IMR-90 (cell line): Measurements from ENCODE around the gene PKD2L1. TPM values are rescaled to one million over a fixed set of nuclear protein-coding genes. Genes with fewer than 3 reads are reported as not detected.

Experiments
- ATAC-seq: fragments of 200-7000 bp; cut with Tn5 transposase; 2 replicates; pipeline ENCODE4 v1.9.1; 2020; ENCODE audit warnings: low read depth, mild to moderate bottlenecking, moderate library complexity
- BruUV-seq: library from RNA; stranded (reverse); fragments of 400-500 nt; replicated peaks from 2 replicates; lab custom pipeline; 2021; lab: Mats Ljungman, UMichigan
- CTCF ChIA-PET: fragments of 300-600 bp; formaldehyde crosslinking; extraction: SDS; loops from one replicate; lab custom pipeline; 2021; ENCODE audit warnings: antibody characterized with exemption; lab: Yijun Ruan, JAX
- POLR2A ChIA-PET: fragments of 300-600 bp; sonication (Branson Sonifier 250); formaldehyde crosslinking; loops from one replicate; lab custom pipeline; 2022; ENCODE audit warnings: antibody characterized with exemption; ENCODE audit not compliant: unreplicated experiment; lab: Charles Lee
- DNase-seq: peaks from one replicate; pipeline ENCODE4 v3.0.0; 2013
- H2AFZ ChIP-seq: replicated peaks from 2 replicates; pipeline ENCODE3; 2013; ENCODE audit warnings: low read length, mild to moderate bottlenecking; ENCODE audit not compliant: poor library complexity
- H2AK5ac ChIP-seq: 2 replicates; pipeline ENCODE4 v1.6.1; 2013; ENCODE audit warnings: low read depth, low read length, inconsistent platforms
- H2AK9ac ChIP-seq: replicated peaks from 2 replicates; pipeline ENCODE3; 2013; ENCODE audit warnings: mild to moderate bottlenecking, low read depth, low read length, moderate library complexity; ENCODE audit not compliant: poor library complexity
- H2BK120ac ChIP-seq: 2 replicates; pipeline ENCODE4 v1.6.1; 2013; ENCODE audit warnings: low read depth, low read length, inconsistent platforms
- H2BK15ac ChIP-seq: 3 replicates; pipeline ENCODE4 v1.6.1; 2013; ENCODE audit warnings: low read depth, low read length, inconsistent platforms
- H2BK20ac ChIP-seq: 2 replicates; pipeline ENCODE4 v1.6.1; 2013; ENCODE audit warnings: low read depth, mild to moderate bottlenecking, inconsistent platforms, low read length, moderate library complexity
- H2BK5ac ChIP-seq: 2 replicates; pipeline ENCODE4 v1.6.1; 2013; ENCODE audit warnings: mild to moderate bottlenecking, low read depth, low read length, inconsistent platforms; ENCODE audit not compliant: poor library complexity, severe bottlenecking
- H3K14ac ChIP-seq: replicated peaks from 2 replicates; pipeline ENCODE4 v1.6.1; 2013; ENCODE audit warnings: low read depth, low read length, inconsistent platforms
- H3K18ac ChIP-seq: 2 replicates; pipeline ENCODE4 v1.6.1; 2013; ENCODE audit warnings: low read depth, low read length, control low read depth
- H3K23ac ChIP-seq: 2 replicates; pipeline ENCODE4 v1.6.1; 2013; ENCODE audit warnings: low read depth, low read length, inconsistent platforms
- H3K27ac ChIP-seq: 2 replicates; pipeline ENCODE4 v1.5.1; 2013; ENCODE audit warnings: mild to moderate bottlenecking, control low read depth, low read length; ENCODE audit not compliant: insufficient read depth
- H3K27me3 ChIP-seq: 2 replicates; pipeline ENCODE4 v1.6.1; 2013; ENCODE audit warnings: low read length; ENCODE audit not compliant: control insufficient read depth, insufficient read depth
- H3K36me3 ChIP-seq: 2 replicates; pipeline ENCODE4 v1.6.1; 2013; ENCODE audit warnings: low read length, mixed read lengths; ENCODE audit not compliant: control insufficient read depth, insufficient read depth
- H3K4ac ChIP-seq: 2 replicates; pipeline ENCODE4 v1.6.1; 2013; ENCODE audit warnings: low read depth, low read length, inconsistent platforms
- H3K4me1 ChIP-seq: 2 replicates; pipeline ENCODE4 v1.6.1; 2013; ENCODE audit warnings: low read length, mixed read lengths; ENCODE audit not compliant: control insufficient read depth, insufficient read depth
- H3K4me2 ChIP-seq: 2 replicates; pipeline ENCODE4 v1.6.1; 2013; ENCODE audit warnings: low read depth, mild to moderate bottlenecking, control low read depth, low read length, moderate library complexity
- H3K4me3 ChIP-seq: 2 replicates; pipeline ENCODE4 v1.5.1; 2013; ENCODE audit warnings: low read depth, mild to moderate bottlenecking, control low read depth, low read length, moderate library complexity; ENCODE audit not compliant: insufficient read depth
- H3K56ac ChIP-seq: 2 replicates; pipeline ENCODE4 v1.6.1; 2013; ENCODE audit warnings: low read length, inconsistent platforms; ENCODE audit not compliant: insufficient read depth; ENCODE audit errors: extremely low read depth
- H3K79me1 ChIP-seq, 2 experiments: 2 replicates each; pipeline ENCODE4 v1.6.1; 2013; ENCODE audit warnings: low read length in 2 of 2, inconsistent platforms in 1 of 2, low read depth in 1 of 2
- H3K9ac ChIP-seq: 2 replicates; pipeline ENCODE4 v1.6.1; 2013; ENCODE audit warnings: low read depth, low read length, control low read depth
- H3K9me1 ChIP-seq: 2 replicates; pipeline ENCODE4 v1.6.1; 2013; ENCODE audit warnings: low read length, inconsistent platforms; ENCODE audit not compliant: insufficient read depth
- H3K9me3 ChIP-seq: 2 replicates; pipeline ENCODE4 v1.6.1; 2013; ENCODE audit warnings: low read length; ENCODE audit not compliant: control insufficient read depth, insufficient read depth
- H4K20me1 ChIP-seq: 2 replicates; pipeline ENCODE4 v1.6.1; 2013; ENCODE audit warnings: low read length, inconsistent platforms; ENCODE audit not compliant: insufficient read depth
- H4K5ac ChIP-seq: 2 replicates; pipeline ENCODE4 v1.6.1; 2013; ENCODE audit warnings: mild to moderate bottlenecking, low read depth, low read length, control low read depth
- H4K8ac ChIP-seq, 2 experiments: 2 replicates each; pipeline ENCODE4 v1.6.1; 2013; ENCODE audit warnings: low read depth in 2 of 2, low read length in 2 of 2, control low read depth in 1 of 2, inconsistent platforms in 1 of 2
- H4K91ac ChIP-seq: 2 replicates; pipeline ENCODE4 v1.6.1; 2013; ENCODE audit warnings: low read depth, low read length, inconsistent platforms; ENCODE audit not compliant: insufficient read depth
- BHLHE40 ChIP-seq: fragments of 150-350 bp; IDR thresholded peaks from 2 replicates; pipeline ENCODE4 v1.6.1; 2016; ENCODE audit warnings: mild to moderate bottlenecking, low read depth, low read length
- CEBPB ChIP-seq: IDR thresholded peaks from 2 replicates; pipeline ENCODE4 v1.6.1; 2012; ENCODE audit warnings: low read depth, low read length, improper control_type of control experiment
- CTCF ChIP-seq: conservative IDR thresholded peaks from 2 replicates; pipeline ENCODE4 v1.5.1; 2012; ENCODE audit warnings: mild to moderate bottlenecking, low read depth, low read length, improper control_type of control experiment
- ELK1 ChIP-seq: fragments of 150-350 bp; IDR thresholded peaks from 2 replicates; pipeline ENCODE4 v1.6.1; 2016; ENCODE audit warnings: low read depth, mild to moderate bottlenecking, low read length, moderate library complexity, borderline replicate concordance
- FOS ChIP-seq: fragments of 150-350 bp; IDR thresholded peaks from 2 replicates; pipeline ENCODE4 v1.6.1; 2016; ENCODE audit warnings: low read depth, low read length
- MAFK ChIP-seq: IDR thresholded peaks from 2 replicates; pipeline ENCODE4 v1.6.1; 2012; ENCODE audit warnings: low read depth, low read length, improper control_type of control experiment
- MAZ ChIP-seq: IDR thresholded peaks from 2 replicates; pipeline ENCODE4 v1.6.1; 2012; ENCODE audit warnings: low read depth, mild to moderate bottlenecking, low read length, improper control_type of control experiment, moderate library complexity, borderline replicate concordance
- MXI1 ChIP-seq: IDR thresholded peaks from 2 replicates; pipeline ENCODE4 v1.6.1; 2012; ENCODE audit warnings: low read depth, mild to moderate bottlenecking, low read length, moderate library complexity, borderline replicate concordance
- NFE2L2 ChIP-seq: fragments of 150-350 bp; IDR thresholded peaks from 2 replicates; pipeline ENCODE4 v1.6.1; 2016; ENCODE audit warnings: low read depth, mild to moderate bottlenecking, low read length
- POLR2A ChIP-seq: IDR thresholded peaks from 2 replicates; pipeline ENCODE4 v1.6.1; 2012; ENCODE audit warnings: mild to moderate bottlenecking, low read depth, low read length
- RAD21 ChIP-seq: IDR thresholded peaks from 2 replicates; pipeline ENCODE4 v1.6.1; 2012; ENCODE audit warnings: low read length, improper control_type of control experiment
- RCOR1 ChIP-seq: IDR thresholded peaks from 2 replicates; pipeline ENCODE4 v1.6.1; 2012; ENCODE audit warnings: mild to moderate bottlenecking, low read length, improper control_type of control experiment; ENCODE audit not compliant: insufficient replicate concordance
- RFX5 ChIP-seq: IDR thresholded peaks from 2 replicates; pipeline ENCODE4 v1.8.0; 2012; ENCODE audit warnings: low read depth, mild to moderate bottlenecking, low read length, moderate library complexity
- SMC3 ChIP-seq: fragments of 150-350 bp; IDR thresholded peaks from 2 replicates; pipeline ENCODE4 v1.6.1; 2016; ENCODE audit warnings: low read depth, mild to moderate bottlenecking, antibody characterized with exemption, low read length, moderate library complexity
- WGBS, 2 experiments: methylation state at CpG; one replicate each; pipeline versions ENCODE4 v1.1.5 to v1.1.7; 2013; ENCODE audit warnings: missing lambda C conversion rate in 2 of 2; ENCODE audit not compliant: insufficient read length in 1 of 2; ENCODE audit errors: extremely low coverage in 2 of 2; 5-methylcytosine and 5-hydroxymethylcytosine counted together
- dilution Hi-C: fragments of 300-500 bp; cut with HindIII; formaldehyde crosslinking; loops from one replicate; pipeline ENCODE4 v1.14.3; 2018; ENCODE audit warnings: low sequenced_read_pairs; ENCODE audit not compliant: unreplicated experiment
- in situ Hi-C: fragments of 300-500 bp; cut with MboI; formaldehyde crosslinking; loops from 3 replicates; pipeline ENCODE4 v1.14.3; 2019; ENCODE audit warnings: low sequenced_read_pairs, inconsistent platforms, mixed read lengths
- intact Hi-C: fragments of 100-400 bp; cut with micrococcal nuclease; formaldehyde crosslinking; loops from 2 replicates; pipeline ENCODE4 v1.10.0; 2022
- polyA plus RNA-seq, 3 experiments: library from polyadenylated mRNA; depleted of rRNA; stranded (reverse); fragments of >200 nt; gene quantifications; 2 replicates each; pipeline ENCODE4 v1.2.3, GENCODE V29; 2012; ENCODE audit warnings: low replicate concordance in 1 of 3
- total RNA-seq: library from RNA; depleted of rRNA; stranded (reverse); fragments of >200 nt; gene quantifications from 2 replicates; pipeline ENCODE4 v1.2.3, GENCODE V29; 2012

Gene PKD2L1
- total and polyA plus RNA-seq, 2 of the 4 experiments (the other 2 are of a cell fraction), result not detected

- H4K5ac ChIP-seq, result peak overlapping the region; percentile 98
- no peaks in the 10 kb centered on the region for H3K27me3 ChIP-seq
- in situ Hi-C loops (no loop called here), dilution Hi-C loops (no loop called here), intact Hi-C loops (loop anchor here (2.0 kb wide), 1 partner anchor 27 kb away; the partner anchor contains the start of gene SCD)
- 0% methylated on average over 6 of the region's 45 CpGs; no CpG with 5 or more reads in 1 of the 2 experiments for WGBS, 2 experiments
- CTCF ChIA-PET, result interaction anchor here (0.6 to 1.3 kb wide), 4 partner anchors 15 to 328 kb away, joined by 3 to 5 read pairs (median 3); partner anchors contain the start of gene HIF1AN
- peak overlapping the region; percentile 98 for H3K14ac ChIP-seq
- peak overlapping the region; percentile 42 for H3K4me3 ChIP-seq
- H3K9ac ChIP-seq, result peak overlapping the region; percentile 94
- peak overlapping the region; percentile 99 for H3K56ac ChIP-seq
- H3K36me3 ChIP-seq, result no peaks in the 10 kb centered on the region
- peak overlapping the region; percentile 96 for H3K27ac ChIP-seq
- H3K18ac ChIP-seq, result peak overlapping the region; percentile 98
- peaks cover 0 to 26% of the 10 kb centered on the region in 2 experiments; a peak in 2 of 4 replicates for H3K79me1 ChIP-seq
- H2AK5ac ChIP-seq, result peak overlapping the region; percentile 94
- H3K9me1 ChIP-seq, result peaks cover 13% of the 10 kb centered on the region; the same call in 1 of the 2 replicates
- H2BK20ac ChIP-seq, result peak overlapping the region; percentile 94
- 0 out of 2 replicates have a peak, but pooled peaks cover 3% of the 10 kb centered on the region for H4K20me1 ChIP-seq
- peak overlapping the region; percentile 94 for H2BK120ac ChIP-seq
- H3K9me3 ChIP-seq, result no peaks in the 10 kb centered on the region
- DNase-seq (peak; percentile 99), ATAC-seq (peak; percentile 92)
- H3K4ac ChIP-seq, result peak overlapping the region; percentile 99
- peak overlapping the region; percentile 77 to 99 for H4K8ac ChIP-seq
- peak overlapping the region; percentile 99; the same call in 2 of the 3 replicates for H2BK15ac ChIP-seq
- H3K23ac ChIP-seq, result peak overlapping the region; percentile 96
- H4K91ac ChIP-seq, result peak overlapping the region; percentile 99
- peak overlapping the region; percentile 91 for H3K4me2 ChIP-seq
- POLR2A ChIA-PET, result interaction anchor here (0.6 to 1.3 kb wide), 4 partner anchors 25 to 76 kb away, joined by 3 to 4 read pairs (median 3); partner anchors contain the start of gene SCD
- peaks cover 19% of the 10 kb centered on the region for H3K4me1 ChIP-seq
- peak overlapping the region; percentile 95 for H2AFZ ChIP-seq
- H2AK9ac ChIP-seq, result peak overlapping the region; percentile 100
- TSS peak; percentile 87 for BruUV-seq
- peak overlapping the region; percentile 98 for H2BK5ac ChIP-seq
- TF ChIP-seq FOS (peak; percentile 84), SMC3 (peak; percentile 22; the same call in 1 of the 2 replicates), CEBPB (peak; percentile 99), RAD21 (no peak; the same call in 1 of the 2 replicates), MAFK (peak; percentile 89), MXI1 (peak; percentile 34; the same call in 1 of the 2 replicates), RFX5 (no peak), CTCF (no peak), RCOR1 (no peak), BHLHE40 (peak; percentile 99), POLR2A (peak; percentile 86), MAZ (peak; percentile 62; the same call in 1 of the 2 replicates), ELK1 (no peak), NFE2L2 (peak; percentile 72)
Measured at GRCh38 chr10:100373298-100374199, 43.5 kb upstream of the PKD2L1 start.
